Retina (tissue), 1 donor: ENCODE measurements around the gene FOXK2.
"Not testable (repeated sequence)": the region's sequence is repeated elsewhere in the genome, so short reads cannot be mapped to it uniquely, and the experiment has no call there.

Source experiments
- DNase-seq: peaks from one replicate; pipeline ENCODE4 v3.0.0-alpha.2; 2016

FOXK2 gene

DNA sequence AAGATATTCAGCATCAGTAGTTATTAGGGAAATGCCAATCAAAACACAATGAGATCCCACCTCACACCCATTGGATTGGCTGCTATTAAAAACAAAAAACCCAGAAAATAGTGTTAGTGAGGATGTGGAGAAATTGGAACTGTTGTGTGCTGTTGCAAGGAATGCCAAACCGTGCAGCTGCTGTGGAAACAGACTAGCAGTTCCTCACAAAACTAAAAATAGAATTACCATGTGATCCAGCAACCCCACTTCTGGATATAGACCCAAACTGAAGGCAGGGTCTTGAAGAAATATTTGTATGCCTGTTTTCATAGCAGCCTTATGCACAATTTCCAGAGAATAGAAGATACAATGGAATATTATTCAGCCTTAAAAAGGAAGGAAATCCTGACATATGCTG, 46.0 kb downstream of the FOXK2 start:
- DNase-seq, result no peak

DNA sequence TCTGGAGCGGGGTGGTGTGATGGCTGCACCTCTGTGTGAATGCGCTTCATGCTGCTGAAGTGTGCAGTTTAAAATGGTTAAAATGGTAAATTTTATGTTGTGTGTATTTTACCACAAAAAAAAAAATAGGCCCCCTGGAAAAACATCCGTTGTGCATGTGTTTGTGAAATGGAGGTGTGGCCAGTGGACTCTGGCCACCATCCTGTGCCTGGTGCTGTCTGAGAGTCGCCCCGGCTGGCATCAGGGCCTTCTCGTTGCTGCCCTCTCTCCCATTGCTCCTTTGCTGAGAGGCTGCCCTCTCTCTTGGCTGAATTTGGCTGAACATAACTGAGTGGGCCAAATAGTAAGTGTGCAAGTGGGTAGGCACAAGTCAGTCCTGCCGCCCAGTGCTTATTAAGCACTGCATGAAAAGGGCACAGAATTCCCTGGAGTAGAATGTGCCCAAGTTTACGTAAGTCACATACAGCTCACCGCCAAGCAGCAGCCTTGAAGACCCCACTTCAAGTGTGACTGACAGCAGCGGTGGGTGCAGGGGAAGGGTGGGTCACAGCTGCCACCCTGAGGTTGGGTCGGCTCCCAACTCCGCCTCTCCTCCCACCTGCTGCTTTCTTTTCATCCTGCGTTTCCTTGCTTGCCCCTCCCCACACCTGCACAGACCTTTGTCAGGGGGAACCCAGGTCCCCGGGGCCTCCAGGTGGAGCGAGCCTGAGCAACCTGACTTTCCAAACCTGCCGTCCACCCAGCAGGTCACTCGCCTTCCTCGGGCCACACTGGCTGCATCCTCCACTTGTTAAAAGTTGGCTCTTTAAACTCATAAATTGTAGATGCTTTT, 46.8 kb downstream of the FOXK2 start:
- no peak for DNase-seq

DNA sequence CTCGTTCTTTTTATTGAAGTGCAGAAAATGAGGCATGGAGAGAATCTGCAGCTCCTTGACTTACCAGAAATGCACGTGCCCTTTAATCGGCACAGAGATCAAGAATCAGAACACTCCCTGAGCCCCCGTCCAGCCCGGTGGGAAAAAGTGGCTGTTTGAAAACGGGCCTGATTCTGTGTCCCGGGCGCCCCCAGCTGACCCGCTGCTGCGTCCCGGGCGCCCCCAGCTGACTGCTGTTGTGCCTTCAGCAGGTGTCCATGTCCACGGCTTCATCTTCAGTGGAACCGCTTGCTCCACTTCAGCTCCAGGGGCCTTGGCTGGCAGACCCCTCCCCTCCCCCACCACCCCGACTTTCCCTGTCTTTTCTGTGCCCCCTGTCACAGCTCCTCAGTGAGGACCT, 47.8 kb downstream of the FOXK2 start:
- no peak for DNase-seq

DNA sequence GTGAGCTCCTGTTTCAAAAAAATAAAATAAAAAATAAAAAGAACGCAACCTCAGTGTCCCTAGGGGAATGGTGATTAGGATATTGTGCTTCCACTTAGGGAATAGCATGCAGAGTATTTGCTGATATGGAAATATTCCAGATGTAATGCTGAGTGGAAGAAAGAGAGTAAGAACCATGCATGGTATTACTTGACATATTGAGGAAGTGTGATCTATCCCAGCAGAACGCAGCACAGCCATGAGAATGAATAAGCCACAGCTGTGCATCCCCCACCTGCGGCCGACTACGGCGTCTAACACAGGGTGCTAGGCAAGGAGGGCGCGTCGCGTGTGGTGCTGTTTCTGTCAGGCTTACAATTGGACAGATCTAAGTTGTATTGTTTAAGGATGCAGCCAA, 49.5 kb downstream of the FOXK2 start:
- no peak for DNase-seq

DNA sequence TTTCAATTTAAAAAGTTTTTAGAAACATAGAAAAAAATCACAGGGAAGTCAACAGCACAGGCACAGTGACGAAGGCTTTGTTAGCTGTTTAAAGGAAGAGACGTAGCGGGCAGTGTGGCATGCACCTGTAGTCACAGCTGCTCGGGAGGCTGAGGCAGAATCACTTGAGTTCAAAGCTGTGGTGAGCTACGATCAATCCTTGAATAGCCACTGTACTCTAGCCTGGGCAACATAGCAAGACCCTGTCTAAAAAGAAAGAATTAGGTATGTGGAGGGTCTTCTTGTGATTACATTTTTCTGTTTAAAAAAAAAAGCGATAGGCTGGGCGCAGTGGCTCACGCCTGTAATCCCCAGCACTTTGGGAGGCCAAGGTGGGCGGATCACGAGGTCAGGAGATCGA, 50.1 kb downstream of the FOXK2 start:
- no peak for DNase-seq

DNA sequence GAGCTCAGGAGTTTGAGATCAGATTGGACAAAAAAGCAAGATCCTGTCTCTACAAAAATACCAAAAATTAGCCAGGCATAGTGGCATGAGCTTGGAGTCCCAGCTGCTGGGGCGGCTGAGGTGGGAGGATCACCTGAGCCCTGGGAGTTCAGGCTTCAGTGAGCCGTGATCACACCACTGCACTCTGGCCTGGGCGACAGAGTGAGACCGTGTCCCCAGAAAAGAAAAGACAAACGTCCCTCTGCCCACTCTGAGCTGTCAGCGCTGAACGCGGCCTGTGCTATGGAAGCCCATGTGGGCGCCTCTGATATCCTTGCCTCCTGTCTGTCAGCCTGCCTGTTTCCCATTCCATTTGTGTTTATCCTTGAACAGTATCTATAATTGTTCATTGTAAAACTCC, 50.7 kb downstream of the FOXK2 start:
- no peak for DNase-seq

DNA sequence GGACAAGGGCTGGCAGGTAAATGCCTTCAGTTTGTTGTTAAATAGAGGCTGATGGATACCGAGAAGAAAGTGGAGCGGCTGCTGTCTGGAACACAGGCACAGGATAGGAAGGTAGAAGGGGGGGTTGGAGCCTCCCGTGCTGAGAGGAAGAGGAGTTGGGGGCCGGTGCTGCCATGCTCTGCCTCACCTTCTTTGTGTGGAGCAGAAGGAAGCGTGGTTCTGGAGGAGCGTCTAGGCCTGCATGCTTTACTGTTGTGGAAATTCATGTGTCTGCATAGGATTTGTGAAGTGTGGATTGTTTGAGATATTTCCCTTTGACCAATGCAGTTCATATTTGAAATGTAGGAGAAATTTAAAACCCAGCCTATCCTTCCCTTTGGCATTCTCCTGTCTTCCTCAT, 52.3 kb downstream of the FOXK2 start:
- no peak for DNase-seq

DNA sequence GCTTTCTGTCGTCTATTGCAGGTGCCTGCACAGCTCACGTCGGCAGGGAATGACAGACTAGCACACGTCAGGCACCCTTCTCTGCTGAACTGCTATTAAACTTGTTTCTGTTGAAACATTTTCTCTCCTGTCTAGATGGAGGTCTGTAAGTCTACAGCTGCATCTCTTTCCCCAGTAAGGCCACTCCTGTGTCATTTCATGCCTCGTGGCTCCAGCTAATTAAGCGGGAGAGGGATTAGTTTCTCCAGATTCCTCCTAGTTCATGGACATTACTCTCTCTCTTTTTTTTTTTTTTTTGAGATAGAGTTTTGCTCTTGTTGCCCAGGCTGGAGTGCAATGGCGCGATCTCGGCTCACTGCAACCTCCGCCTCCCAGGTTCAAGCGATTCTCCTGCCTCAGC, 54.5 kb downstream of the FOXK2 start:
- DNase-seq, result no peak

DNA sequence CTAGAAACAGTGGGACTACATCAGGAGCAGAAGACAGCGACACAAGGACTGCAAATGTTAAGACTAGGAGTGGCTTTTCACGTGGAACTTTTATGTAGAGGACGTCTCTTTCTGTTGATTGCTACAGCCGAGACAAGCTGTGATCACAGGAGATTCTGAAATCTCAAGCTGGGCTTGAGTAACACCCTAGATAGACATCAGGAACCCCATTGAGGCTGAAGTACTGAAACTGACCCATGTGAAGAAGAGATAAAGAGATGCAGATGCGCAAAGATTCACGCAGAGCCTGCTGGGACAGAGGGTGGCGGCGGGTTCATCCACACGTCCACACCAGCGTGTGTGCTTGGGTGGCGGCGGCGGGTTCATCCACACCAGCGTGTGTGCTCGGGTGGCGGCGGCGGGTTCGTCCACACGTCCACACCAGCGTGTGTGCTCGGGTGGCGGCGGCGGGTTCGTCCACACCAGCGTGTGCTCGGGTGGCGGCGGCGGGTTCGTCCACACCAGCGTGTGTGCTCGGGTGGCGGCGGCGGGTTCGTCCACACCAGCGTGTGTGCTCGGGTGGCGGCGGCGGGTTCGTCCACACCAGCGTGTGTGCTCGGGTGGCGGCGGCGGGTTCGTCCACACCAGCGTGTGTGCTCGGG, 56.2 kb downstream of the FOXK2 start:
- not testable (repeated sequence) for DNase-seq

DNA sequence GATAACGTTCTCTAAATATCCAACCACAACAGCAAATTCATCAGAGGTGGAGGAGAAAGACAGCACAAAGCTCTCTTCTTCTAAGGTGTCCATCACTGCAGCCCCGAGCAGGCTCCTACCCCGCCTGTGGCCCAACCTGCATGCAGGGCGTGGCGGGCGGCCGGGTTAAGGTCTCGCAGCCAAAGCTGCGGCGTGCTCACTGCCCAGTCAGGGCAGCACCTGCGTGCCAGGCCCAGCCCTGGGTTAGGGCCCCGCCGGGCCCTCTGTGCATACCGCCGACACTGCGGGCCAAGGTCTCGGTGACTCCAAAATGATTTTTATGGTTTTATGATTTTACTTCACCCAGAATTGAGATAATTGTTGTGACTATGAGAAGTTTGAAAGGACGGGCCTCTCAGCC, 57.8 kb downstream of the FOXK2 start:
- DNase-seq, result no peak

DNA sequence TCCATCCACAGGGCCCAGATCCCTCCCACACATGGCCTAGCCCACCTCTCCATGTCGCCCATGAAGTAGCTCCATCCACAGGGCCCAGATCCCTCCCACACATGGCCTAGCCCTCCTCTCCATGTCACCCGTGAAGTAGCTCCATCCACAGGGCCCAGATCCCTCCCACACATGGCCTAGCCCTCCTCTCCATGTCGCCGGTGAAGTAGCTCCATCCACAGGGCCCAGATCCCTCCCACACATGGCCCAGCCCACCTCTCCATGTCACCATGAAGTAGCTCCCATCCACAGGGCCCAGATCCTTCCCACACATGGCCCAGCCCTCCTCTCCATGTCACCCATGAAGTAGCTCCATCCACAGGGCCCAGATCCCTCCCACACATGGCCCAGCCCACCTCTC, 60.4 kb downstream of the FOXK2 start:
- DNase-seq, result not testable (repeated sequence)

DNA sequence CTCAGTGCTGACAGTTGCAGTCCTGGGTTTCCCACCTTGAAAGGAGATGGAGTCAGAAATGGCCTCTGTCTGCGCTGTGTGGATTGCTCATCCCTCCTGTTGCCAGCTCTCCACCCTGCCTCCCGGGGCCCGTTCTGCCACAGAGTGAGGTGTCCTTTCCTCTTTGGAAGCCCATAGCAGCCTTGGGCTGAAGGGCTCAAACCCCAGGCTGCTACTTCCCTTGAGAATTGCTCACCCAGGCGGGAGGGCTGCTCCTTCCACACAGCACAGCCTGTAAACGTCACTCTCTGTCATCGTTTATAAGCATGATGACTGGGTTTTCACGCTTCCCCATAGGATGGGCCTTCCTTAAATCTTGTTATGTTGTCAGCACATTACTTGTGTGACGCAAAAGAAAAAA, 62.7 kb downstream of the FOXK2 start:
- DNase-seq, result no peak

DNA sequence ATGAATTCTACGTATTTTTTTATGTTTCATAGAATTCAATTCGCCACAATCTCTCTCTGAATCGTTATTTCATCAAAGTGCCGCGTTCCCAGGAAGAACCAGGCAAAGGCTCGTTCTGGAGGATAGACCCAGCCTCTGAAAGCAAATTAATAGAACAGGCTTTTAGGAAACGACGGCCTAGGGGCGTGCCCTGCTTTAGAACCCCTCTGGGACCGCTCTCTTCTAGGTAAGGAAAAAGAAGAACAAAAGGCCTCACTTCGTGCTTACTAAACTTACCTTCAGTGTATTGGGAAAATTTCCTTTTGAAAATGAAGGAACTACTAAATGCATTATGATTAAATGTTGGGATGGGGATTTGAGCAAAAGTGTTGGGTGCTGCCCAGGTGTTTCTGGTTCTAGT, 63.2 kb downstream of the FOXK2 start:
- no peak for DNase-seq

DNA sequence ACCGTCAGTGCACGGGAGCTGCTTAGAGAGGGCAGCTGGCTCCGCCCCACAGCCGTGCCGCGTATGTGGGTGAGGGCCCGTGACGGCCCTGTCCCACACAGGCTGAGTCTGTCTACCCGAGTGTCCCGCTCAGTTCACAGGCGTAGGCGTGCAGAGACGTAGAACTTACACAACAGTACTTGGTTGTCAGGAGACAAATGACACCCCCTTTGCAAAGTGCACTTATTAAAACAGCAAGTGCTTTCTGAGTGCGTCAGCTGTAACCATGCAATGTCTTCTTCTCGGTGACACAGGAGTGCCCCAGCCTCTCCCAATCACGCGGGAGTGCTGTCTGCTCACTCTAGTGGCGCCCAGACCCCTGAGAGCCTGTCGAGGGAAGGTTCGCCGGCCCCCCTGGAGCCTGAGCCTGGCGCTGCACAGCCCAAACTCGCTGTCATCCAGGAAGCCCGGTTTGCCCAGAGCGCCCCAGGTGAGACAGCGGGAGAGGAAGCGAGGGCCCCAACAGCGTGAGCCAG, 64.2 kb downstream of the FOXK2 start:
- no peak for DNase-seq

DNA sequence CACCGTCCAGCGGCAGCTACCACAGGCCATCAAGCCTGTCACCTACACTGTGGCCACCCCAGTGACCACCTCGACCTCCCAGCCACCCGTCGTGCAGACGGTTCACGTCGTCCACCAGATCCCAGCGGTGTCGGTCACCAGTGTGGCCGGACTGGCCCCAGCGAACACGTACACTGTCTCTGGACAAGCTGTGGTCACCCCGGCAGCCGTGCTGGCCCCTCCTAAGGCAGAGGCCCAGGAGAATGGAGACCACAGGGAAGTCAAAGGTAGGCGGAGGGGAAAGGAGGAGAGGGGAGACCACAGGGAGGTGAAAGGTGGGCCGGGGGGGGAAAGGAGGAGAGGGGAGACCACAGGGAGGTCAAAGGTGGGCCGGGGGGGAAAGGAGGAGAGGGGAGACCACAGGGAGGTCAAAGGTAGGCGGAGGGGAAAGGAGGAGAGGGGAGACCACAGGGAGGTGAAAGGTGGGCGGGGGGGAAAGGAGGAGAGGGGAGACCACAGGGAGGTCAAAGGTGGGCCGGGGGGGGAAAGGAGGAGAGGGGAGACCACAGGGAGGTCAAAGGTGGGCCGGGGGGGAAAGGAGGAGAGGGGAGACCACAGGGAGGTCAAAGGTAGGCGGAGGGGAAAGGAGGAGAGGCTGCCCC, 66.5 kb downstream of the FOXK2 start:
- DNase-seq, result not testable (repeated sequence)

DNA sequence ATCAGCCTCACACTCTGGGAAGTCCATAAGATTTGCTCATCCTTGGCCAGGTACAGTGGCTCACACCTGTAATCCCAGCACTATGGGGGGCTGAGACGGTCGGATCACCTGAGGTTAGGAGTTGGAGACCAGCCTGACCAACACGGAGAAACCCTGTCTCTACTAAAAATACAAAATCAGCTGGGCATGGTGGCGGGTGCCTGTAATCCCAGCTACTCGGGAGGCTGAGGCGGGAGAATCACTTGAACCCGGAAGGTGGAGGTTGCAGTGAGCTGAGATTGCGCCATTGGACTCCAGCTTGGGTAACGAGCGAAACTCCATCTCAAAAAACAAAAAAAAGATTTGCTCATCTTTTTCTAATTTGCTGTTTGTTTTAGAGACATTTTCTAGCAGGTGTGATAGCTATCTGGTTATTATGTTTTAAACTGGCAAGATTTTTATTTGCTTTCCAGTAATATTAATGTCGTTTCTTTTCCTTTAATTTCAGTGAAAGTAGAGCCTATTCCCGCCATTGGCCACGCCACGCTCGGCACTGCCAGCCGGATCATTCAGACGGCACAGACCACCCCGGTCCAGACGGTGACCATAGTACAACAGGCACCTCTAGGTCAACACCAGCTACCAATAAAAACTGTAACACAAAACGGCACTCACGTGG, 67.2 kb downstream of the FOXK2 start:
- no peak for DNase-seq

DNA sequence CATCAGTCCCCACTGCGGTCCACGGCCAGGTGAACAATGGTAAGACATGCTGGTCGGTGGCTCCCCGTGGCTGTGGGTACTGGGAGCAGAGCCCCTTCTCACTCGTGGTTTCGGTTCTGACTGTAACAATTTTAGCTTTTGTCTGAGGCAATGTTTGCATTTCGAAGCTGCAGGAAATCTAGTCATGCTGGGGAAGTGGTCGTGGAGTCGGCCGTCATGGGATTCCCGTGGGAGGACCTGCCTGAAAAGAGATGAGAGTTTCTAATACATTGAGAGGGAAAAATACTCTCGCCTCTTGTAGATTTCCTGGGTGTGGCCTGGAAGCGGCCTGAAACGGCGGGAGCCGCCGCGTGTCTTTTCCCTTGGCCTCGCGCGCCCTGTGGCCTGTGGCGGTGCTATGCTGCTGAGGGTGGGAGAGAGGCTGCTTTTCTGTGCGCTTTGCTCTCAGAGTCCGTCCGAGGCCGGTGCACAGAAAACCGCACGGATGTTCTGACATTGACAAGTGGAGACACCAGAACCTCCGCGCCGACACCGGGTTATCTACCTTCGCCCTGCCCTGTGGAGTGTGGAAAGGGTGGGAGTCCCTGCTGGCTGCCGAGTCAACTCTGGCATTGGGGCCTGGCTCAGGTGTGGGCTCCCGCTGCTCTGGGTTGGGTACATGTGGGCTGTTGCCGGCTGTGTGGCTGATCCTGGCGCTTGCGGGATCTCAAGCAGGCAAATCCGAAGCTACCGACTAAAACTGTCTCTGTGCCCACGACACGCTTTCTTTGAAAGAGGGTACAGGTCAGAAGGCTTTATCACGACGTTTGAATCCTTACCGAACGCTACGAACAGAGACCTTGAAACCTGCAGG, 67.9 kb downstream of the FOXK2 start:
- DNase-seq, result no peak

DNA sequence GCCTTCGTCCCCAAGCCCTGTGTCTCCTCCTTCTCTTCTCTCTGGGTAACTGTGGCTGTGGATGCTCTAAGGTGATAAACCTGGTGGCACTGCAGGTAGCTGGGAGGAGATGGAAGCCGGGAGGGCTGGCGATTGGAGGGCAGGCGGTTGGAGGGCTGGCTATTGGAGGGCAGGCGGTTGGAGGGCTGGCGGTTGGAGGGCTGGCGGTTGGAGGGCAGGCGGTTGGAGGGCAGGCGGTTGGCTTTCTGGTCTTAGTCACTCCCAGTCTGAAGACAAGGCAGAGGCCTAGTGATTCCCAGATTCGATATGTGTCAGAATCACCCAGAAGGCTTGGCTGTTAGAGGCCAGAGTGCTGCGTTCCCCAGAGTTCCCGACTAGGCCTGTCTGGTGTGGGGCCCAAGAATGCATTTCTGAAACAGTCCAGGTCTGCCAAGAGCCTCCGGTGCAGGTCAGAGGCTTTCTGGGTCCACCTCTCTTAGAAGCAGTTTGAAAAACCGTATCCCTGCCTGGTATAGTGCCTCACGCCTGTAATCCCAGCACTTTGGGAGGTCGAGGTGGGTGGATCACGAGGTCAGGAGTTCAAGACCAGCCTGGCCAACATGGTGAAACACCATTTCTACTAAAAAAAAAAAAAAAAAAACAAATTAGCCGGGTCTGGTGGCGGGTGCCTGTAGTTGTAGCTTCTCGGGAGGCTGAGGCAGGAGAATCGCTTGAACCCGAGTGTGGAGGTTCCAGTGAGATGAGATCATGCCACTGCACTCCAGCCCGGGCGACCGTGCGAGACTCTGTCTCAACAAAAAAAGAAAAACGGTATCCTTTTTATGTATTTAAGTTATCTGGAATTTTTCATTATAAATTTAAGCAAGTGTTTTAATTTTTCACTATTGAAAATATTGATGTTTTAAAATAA, 69.0 kb downstream of the FOXK2 start:
- DNase-seq, result no peak

DNA sequence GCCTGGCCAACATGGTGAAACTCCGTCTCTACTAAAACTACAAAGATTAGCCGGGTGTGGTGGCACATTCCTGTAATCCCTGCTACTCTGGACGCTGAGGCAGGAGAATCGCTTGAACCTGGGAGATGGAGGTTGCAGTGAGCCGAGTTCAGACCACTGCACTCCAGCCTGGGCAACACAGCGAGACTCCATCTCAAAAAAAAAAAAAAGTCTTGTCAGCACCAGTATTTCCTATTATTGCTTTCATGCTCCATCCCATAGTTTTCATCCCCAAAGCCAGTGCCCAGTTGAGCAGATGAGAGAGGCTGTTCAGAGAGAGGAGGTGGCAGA, 70.3 kb downstream of the FOXK2 start:
- no peak for DNase-seq

DNA sequence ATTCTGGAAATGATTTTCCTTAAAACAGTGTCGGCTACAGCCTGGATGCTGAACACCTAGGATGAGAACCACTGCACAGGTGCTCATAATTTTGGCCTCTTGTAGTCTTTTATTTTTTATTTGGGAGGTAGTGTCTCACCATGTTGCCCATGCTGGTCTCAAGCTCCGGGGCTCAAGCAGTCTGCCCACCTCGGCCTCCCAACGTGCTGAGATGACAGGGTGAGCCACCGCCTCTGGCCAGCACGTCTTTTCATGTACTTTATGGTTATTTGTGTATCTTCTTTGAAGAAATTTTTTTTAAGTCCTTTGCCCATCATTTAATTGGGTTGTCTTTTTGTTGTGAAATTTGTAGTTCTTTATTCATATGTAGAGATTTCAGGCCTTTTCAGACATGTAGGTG, 70.7 kb downstream of the FOXK2 start:
- no peak for DNase-seq

DNA sequence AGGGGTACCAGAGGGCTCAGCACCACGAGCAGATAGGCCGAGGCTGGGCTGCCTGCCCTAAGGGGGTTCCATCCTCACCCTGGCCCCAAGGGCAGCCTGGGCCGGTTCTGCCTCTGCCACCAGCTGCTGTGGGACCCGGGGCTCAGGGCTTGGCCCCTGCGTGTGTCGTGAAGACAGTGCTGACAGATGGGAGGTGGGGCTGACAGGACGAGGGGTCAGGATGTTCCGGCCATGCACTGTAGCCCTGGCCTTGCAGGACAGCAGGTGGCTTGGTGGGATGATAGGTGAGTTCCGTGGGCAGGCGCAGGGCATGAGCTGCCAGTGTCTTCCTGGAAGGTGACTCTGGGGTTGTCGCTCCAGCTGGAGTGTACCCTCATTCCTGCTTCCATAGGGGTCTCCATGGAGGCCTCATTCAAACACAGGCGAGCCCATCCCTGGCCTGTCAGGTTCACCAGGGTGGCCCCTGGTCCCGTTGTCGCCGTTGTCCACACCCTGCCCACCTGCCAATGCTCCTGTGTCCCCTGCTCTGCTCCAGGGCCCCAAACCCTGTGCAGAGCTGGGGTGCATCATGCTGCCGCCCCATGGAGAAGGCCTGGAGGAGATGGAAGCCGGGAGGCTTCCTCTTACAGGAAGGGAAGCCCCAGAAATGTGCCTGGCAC, 71.5 kb downstream of the FOXK2 start:
- no peak for DNase-seq
